Measurements from ENCODE around the gene CARF. TPM values are rescaled to one million over a fixed set of nuclear protein-coding genes. Genes with fewer than 3 reads are reported as not detected.

CARF gene, protein sequence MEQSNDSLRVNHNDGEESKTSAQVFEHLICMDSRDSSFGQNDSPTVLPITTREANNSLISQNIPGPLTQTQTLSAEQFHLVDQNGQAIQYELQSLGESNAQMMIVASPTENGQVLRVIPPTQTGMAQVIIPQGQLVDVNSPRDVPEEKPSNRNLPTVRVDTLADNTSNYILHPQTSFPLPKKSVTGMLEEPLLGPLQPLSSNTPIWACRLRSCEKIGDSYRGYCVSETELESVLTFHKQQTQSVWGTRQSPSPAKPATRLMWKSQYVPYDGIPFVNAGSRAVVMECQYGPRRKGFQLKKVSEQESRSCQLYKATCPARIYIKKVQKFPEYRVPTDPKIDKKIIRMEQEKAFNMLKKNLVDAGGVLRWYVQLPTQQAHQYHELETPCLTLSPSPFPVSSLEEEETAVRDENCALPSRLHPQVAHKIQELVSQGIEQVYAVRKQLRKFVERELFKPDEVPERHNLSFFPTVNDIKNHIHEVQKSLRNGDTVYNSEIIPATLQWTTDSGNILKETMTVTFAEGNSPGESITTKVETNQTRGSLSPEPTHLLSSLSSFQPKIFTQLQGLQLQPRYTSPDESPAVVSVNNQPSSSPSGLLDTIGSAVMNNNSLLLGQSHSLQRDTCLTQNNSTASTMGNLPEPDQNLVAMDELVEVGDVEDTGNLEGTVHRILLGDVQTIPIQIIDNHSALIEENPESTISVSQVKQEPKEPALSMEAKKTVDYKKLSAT
- 10.3 and 13.7 TPM in 2 replicates for total RNA-seq
- 4.4 and 5.1 TPM in 2 replicates for polyA plus RNA-seq

DNA sequence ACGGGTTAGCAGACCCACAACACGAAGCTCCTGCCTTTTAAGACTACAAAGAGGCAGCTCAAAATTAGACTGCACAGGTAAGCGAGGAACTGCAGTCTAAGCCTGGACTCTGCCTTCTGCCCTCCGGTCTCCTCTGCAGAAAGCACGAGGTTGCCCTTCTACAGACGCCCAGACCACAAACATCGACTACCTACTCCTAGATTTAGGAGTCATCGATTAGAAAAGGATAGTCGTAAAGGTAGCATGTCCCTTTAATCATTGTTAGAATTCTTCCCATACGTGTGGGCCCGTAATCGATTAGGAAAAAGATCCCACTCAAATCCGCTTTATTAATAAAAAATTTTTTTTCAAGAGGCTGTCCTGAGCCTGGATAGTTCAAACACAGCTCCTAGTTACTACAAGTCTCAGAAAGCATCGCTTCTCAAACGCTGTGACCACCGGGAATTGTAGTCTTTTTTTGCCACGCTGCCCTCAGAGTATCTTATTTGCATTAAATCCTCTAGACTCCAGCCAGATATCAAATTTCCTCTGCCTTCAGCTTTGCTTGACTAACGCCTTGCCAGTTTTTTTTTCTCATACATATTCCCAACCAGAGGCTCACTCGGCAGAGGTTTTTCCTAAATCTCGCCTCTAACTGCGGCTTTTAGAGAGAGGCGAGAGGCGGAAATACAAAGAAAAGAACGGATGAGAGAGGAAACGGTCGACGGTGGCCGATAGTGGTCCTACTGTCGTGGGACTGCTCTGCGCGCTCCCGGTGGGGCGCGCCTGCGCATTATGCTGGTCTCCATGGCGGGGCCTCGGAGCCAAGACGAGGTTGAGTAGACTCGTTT lies at the start of gene CARF, which contains the start of gene WDR12:
TSS of gene CARF (plus strand) at position 764 of the 830 bp plus-strand sequence. CDS start 29,628 bp downstream, outside the sequence.
TSS of gene WDR12 (minus strand) at position 162 of the 830 bp plus-strand sequence. CDS start 197 bp downstream, outside the sequence.
- peak; percentile 96 for DNase-seq (ENCODE audit: low spot score)
- peak within 1 kb of the TSS; percentile 91 for H3K27ac ChIP-seq
- H3K9me2 ChIP-seq (replicated peaks; ENCODE audit: insufficient read depth), result no peaks in the 10 kb centered on the region
- no peaks in the 10 kb centered on the region for H3K27me3 ChIP-seq
- H3K79me2 ChIP-seq, result peaks cover 48% of the 10 kb centered on the region
- peak within 1 kb of the TSS; percentile 78 for H3K4me2 ChIP-seq
- no peaks in the 10 kb centered on the region for H3K9me3 ChIP-seq (ENCODE audit: low read depth)
- peak within 1 kb of the TSS; percentile 84 for H2AFZ ChIP-seq
- peaks cover 2% of the 10 kb centered on the region for H4K20me1 ChIP-seq (ENCODE audit: insufficient read depth, poor library complexity, severe bottlenecking)
- under 1% methylated on average over 39 of the region's 39 CpGs for WGBS (ENCODE audit: low lambda C conversion rate, missing lambda C conversion rate)
- H3K4me1 ChIP-seq (ENCODE audit: insufficient read depth), result peaks cover 13% of the 10 kb centered on the region
- TF ChIP-seq, protein P1, sequence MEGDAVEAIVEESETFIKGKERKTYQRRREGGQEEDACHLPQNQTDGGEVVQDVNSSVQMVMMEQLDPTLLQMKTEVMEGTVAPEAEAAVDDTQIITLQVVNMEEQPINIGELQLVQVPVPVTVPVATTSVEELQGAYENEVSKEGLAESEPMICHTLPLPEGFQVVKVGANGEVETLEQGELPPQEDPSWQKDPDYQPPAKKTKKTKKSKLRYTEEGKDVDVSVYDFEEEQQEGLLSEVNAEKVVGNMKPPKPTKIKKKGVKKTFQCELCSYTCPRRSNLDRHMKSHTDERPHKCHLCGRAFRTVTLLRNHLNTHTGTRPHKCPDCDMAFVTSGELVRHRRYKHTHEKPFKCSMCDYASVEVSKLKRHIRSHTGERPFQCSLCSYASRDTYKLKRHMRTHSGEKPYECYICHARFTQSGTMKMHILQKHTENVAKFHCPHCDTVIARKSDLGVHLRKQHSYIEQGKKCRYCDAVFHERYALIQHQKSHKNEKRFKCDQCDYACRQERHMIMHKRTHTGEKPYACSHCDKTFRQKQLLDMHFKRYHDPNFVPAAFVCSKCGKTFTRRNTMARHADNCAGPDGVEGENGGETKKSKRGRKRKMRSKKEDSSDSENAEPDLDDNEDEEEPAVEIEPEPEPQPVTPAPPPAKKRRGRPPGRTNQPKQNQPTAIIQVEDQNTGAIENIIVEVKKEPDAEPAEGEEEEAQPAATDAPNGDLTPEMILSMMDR (IDR thresholded peaks at IDR 0.05; ENCODE audit: poor library complexity), result no peak
- no peak for TF ChIP-seq EZH2phosphoT487 (IDR thresholded peaks at IDR 0.05; ENCODE audit: low read depth, severe bottlenecking, unreplicated experiment)
- no peak for TF ChIP-seq EZH2 (IDR thresholded peaks at IDR 0.05; ENCODE audit: borderline replicate concordance)
- no peaks in the 10 kb centered on the region for H3K36me3 ChIP-seq (replicated peaks; ENCODE audit: insufficient read depth, low read depth)
- peak within 1 kb of the TSS; percentile 62 for H3K4me3 ChIP-seq

DNA sequence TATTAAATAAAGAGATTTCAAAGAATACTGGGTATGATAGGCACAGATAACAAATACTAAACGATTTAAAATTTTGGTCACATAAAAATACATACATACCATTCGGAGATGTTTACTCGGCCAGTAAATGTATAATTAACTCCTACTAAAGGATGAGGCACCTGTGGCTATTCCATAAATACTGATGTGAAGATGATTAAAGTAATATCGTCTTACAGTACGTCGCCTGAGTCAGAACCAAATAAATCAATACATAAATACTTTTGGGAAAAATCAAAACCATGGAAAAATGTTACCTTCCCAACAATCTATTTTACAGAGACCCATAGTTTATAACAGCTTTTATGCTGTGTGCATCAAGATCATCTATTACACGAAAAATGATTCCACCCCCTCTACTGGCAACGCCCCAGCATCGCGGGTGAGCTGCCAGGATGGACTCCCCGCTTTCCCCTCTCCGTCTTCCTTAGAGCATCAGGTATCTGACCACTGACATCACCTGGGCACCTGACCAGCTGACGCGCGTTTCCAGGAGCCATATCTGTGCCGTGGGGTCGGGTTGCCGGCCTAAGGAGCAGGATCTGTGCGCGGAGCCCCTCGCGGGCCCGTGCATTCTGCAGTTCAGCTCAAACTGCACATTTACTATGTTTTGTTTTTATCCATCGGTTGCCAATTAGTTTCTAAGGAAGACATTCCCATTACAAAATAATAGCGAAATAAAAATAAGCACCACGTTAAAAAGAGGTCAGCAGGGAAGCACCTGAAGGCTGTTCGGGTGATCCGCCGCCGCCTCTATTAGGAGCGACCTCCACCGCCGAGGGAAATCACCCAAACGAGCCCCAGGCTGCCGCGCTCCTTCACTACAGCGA lies 41.4 kb upstream of the CARF start:
- TF ChIP-seq, protein P1 (IDR thresholded peaks at IDR 0.05; ENCODE audit: poor library complexity), result peak; percentile 59
- TF ChIP-seq EZH2phosphoT487 (IDR thresholded peaks at IDR 0.05; ENCODE audit: low read depth, severe bottlenecking, unreplicated experiment) (no peak), EZH2 (IDR thresholded peaks at IDR 0.05; ENCODE audit: borderline replicate concordance) (no peak)
- DNase-seq (ENCODE audit: low spot score), result peak; percentile 87
- H3K27ac ChIP-seq, result peak overlapping the region; percentile 94
- H3K4me2 ChIP-seq, result peak overlapping the region; percentile 95
- H3K27me3 ChIP-seq, result no peaks in the 10 kb centered on the region
- H4K20me1 ChIP-seq (ENCODE audit: insufficient read depth, poor library complexity, severe bottlenecking), result no peaks in the 10 kb centered on the region
- H3K4me3 ChIP-seq, result peak overlapping the region; percentile 89
- H2AFZ ChIP-seq, result peak overlapping the region; percentile 89
- H3K79me2 ChIP-seq, result peaks cover 6% of the 10 kb centered on the region
- H3K9me2 ChIP-seq (replicated peaks; ENCODE audit: insufficient read depth), result no peaks in the 10 kb centered on the region
- 8% methylated on average over 37 of the region's 37 CpGs for WGBS (ENCODE audit: low lambda C conversion rate, missing lambda C conversion rate)
- no peaks in the 10 kb centered on the region for H3K36me3 ChIP-seq (replicated peaks; ENCODE audit: insufficient read depth, low read depth)
- H3K9me3 ChIP-seq (ENCODE audit: low read depth), result no peaks in the 10 kb centered on the region
- H3K4me1 ChIP-seq (ENCODE audit: insufficient read depth), result no peaks in the 10 kb centered on the region
